B cell (primary cell): ENCODE results near the gene EP400. TPM values are rescaled to one million over a fixed set of nuclear protein-coding genes. Genes with fewer than 3 reads are reported as not detected.

Experiments used
- ATAC-seq: fragments of 200-7000 bp; cut with Tn5 transposase; one replicate; pipeline ENCODE4 v1.10.0; 2021; ENCODE audit warnings: low read depth, mild to moderate bottlenecking, moderate number of reproducible peaks, moderate library complexity
- CTCF ChIA-PET: fragments of 350-600 bp; sonication (Branson Sonifier 250); formaldehyde crosslinking; loops from one replicate; lab custom pipeline; 2021; ENCODE audit warnings: antibody characterized with exemption, inconsistent platforms; lab: Charles Lee
- POLR2A ChIA-PET: fragments of 350-600 bp; sonication (Branson Sonifier 250); formaldehyde crosslinking; loops from one replicate; lab custom pipeline; 2021; ENCODE audit warnings: antibody characterized with exemption; lab: Charles Lee
- DNase-seq: peaks from one replicate; pipeline ENCODE4 v3.0.0; 2013
- H2AFZ ChIP-seq: 2 replicates; pipeline ENCODE4 v1.6.1; 2012; ENCODE audit warnings: mild to moderate bottlenecking, low read depth, low read length; ENCODE audit not compliant: insufficient read depth, poor library complexity, severe bottlenecking
- H3K27ac ChIP-seq, 2 donors: 1 replicate in 1 of 2; 2 replicates in 1 of 2; pipeline ENCODE4 v1.5.1; 2012 to 2013; ENCODE audit warnings: low read length in 2 of 2, mild to moderate bottlenecking in 2 of 2, moderate library complexity in 1 of 2
- H3K27me3 ChIP-seq, 4 experiments: fragments of 200-600 bp in 1 of 4; sonication (generic) in 1 of 4; replicated peaks in 1 of 4; 1 replicate in 2 of 4; 2 replicates in 2 of 4; pipeline versions ENCODE4 v1.6.1 to v1.7.0; 2013 to 2016; ENCODE audit warnings: low read length in 3 of 4, mild to moderate bottlenecking in 2 of 4, mixed read lengths in 1 of 4, moderate library complexity in 1 of 4; ENCODE audit not compliant: insufficient read depth in 4 of 4, control insufficient read depth in 3 of 4; ENCODE audit errors: control extremely low read depth in 1 of 4
- H3K36me3 ChIP-seq, 2 experiments: replicated peaks in 1 of 2; 1 replicate in 1 of 2; 2 replicates in 1 of 2; pipeline versions ENCODE4 v1.6.1 to v1.7.1; 2013; ENCODE audit warnings: low read length in 1 of 2; ENCODE audit not compliant: insufficient read depth in 2 of 2, control insufficient read depth in 1 of 2; ENCODE audit errors: control extremely low read depth in 1 of 2, extremely low read depth in 1 of 2
- H3K4me1 ChIP-seq, 2 donors: fragments of 200-600 bp in 1 of 2; sonication (generic) in 1 of 2; 1 replicate in 1 of 2; 2 replicates in 1 of 2; pipeline versions ENCODE4 v1.5.1 to v1.6.1; 2013 to 2017; ENCODE audit warnings: low read length in 2 of 2; ENCODE audit not compliant: control insufficient read depth in 2 of 2, insufficient read depth in 2 of 2
- H3K4me2 ChIP-seq: replicated peaks from 2 replicates; pipeline ENCODE3; 2012; ENCODE audit warnings: mild to moderate bottlenecking, low read depth, low read length; ENCODE audit not compliant: poor library complexity, severe bottlenecking
- H3K4me3 ChIP-seq, 5 experiments: fragments of 200-600 bp in 1 of 5; sonication (generic) in 1 of 5; 1 replicate in 3 of 5; 2 replicates in 2 of 5; pipeline versions ENCODE4 v1.5.1 to v1.7.0; 2011 to 2016; ENCODE audit warnings: low read length in 4 of 5, mild to moderate bottlenecking in 4 of 5, low read depth in 2 of 5, control low read depth in 1 of 5, moderate library complexity in 1 of 5; ENCODE audit not compliant: insufficient read depth in 1 of 5; ENCODE audit errors: control extremely low read depth in 1 of 5, extremely low read depth in 1 of 5
- H3K79me2 ChIP-seq: fragments of 200-600 bp; sonication (generic); one replicate; pipeline ENCODE4 v1.6.0; 2016; ENCODE audit warnings: low read length; ENCODE audit not compliant: control insufficient read depth, insufficient read depth
- H3K9ac ChIP-seq: fragments of 200-600 bp; sonication (generic); 2 replicates; pipeline ENCODE4 v1.6.1; 2017; ENCODE audit warnings: mild to moderate bottlenecking, low read length, moderate library complexity
- H3K9me3 ChIP-seq, 3 donors: one replicate each; pipeline versions ENCODE4 v1.6.1 to v1.7.1; 2013; ENCODE audit warnings: low read length in 2 of 3; ENCODE audit not compliant: control insufficient read depth in 2 of 3, insufficient read depth in 1 of 3; ENCODE audit errors: control extremely low read depth in 1 of 3
- H4K20me1 ChIP-seq: 2 replicates; pipeline ENCODE4 v1.6.0; 2012; ENCODE audit warnings: mild to moderate bottlenecking, low read length; ENCODE audit not compliant: insufficient read depth, control insufficient read depth, poor library complexity, severe bottlenecking
- H3K27ac Mint-ChIP-seq: one replicate; pipeline ENCODE4 v1.8.0; 2021; ENCODE audit warnings: mixed read lengths
- H3K27me3 Mint-ChIP-seq: one replicate; pipeline ENCODE4 v1.8.0; 2021; ENCODE audit warnings: mixed read lengths
- H3K4me1 Mint-ChIP-seq: one replicate; pipeline ENCODE4 v1.8.0; 2021; ENCODE audit warnings: mixed read lengths
- H3K4me3 Mint-ChIP-seq: one replicate; pipeline ENCODE4 v1.8.0; 2021; ENCODE audit warnings: mixed read lengths
- H3K9me3 Mint-ChIP-seq: one replicate; pipeline ENCODE4 v1.8.0; 2022; ENCODE audit warnings: mixed read lengths; ENCODE audit not compliant: insufficient read depth
- CTCF ChIP-seq: fragments of 200-600 bp; IDR thresholded peaks from one replicate; pipeline ENCODE4 v1.8.0; 2022; ENCODE audit warnings: antibody characterized with exemption, mild to moderate bottlenecking
- EZH2 ChIP-seq: IDR thresholded peaks from 2 replicates; pipeline ENCODE4 v1.6.1; 2012; ENCODE audit warnings: borderline replicate concordance, low read depth, mild to moderate bottlenecking, moderate library complexity, low read length; ENCODE audit not compliant: insufficient read depth, poor library complexity, severe bottlenecking
- WGBS: methylation state at CpG from one replicate; pipeline ENCODE4 v1.1.5; 2013; ENCODE audit warnings: missing lambda C conversion rate; ENCODE audit not compliant: insufficient coverage; 5-methylcytosine and 5-hydroxymethylcytosine counted together
- intact Hi-C: fragments of 100-400 bp; cut with micrococcal nuclease; formaldehyde crosslinking; loops from one replicate; pipeline ENCODE4 v1.10.0; 2022
- polyA plus RNA-seq: library from polyadenylated mRNA; depleted of rRNA; stranded (reverse); fragments of >200 nt; gene quantifications from 2 replicates; pipeline ENCODE4 v1.2.3, GENCODE V29; 2012
- total RNA-seq, 2 donors: library from RNA; stranded (reverse); fragments of 120-200 nt in 1 of 2; gene quantifications; 1 replicate in 1 of 2; 2 replicates in 1 of 2; pipeline versions ENCODE4 v1.2.3 to v1.2.4, GENCODE V29; 2013 to 2022

Gene EP400
- total and polyA plus RNA-seq, 2 donors (not counting 1 experiment from before 2014, with no cell fraction given) = 17.3 to 82.2 TPM

DNA sequence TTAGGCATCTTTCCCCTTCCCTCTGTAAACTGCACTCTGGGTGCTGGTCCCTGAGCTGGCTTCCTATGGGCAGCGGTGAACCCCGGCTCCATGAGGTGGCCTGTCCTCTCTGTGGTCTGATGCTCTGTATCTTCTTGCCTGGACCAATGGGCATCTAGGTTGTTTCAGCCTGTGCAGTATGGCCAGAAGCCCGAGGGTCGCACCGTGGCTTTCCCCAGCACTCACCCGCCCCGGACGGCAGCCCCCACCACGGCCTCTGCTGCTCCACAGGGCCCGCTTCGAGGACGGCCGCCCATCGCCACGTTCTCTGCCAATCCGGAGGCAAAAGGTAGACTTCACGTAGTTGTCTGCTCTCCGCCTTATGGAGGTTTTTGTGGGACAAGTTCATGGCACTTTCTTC is 70.1 kb downstream of the EP400 start:
- Histone ChIP-seq H3K4me1 (no peaks in the 10 kb centered on the region), H3K4me2 (no peak overlapping the region), H3K9ac (no peak overlapping the region), H3K4me3 (no peak overlapping the region), H3K9me3 (no peaks in the 10 kb centered on the region), H3K36me3 (peaks cover 4 to 66% of the 10 kb centered on the region in 2 experiments), H2AFZ (no peak overlapping the region), H3K79me2 (peaks cover 3% of the 10 kb centered on the region), H3K27me3 (no peaks in the 10 kb centered on the region), H3K27ac (no peak overlapping the region), H4K20me1 (no peaks in the 10 kb centered on the region)
- Mint-ChIP-seq H3K4me1 (no peaks in the 10 kb centered on the region), H3K27ac (no peak overlapping the region), H3K27me3 (no peaks in the 10 kb centered on the region), H3K9me3 (no peaks in the 10 kb centered on the region), H3K4me3 (no peak overlapping the region)
- ChIA-PET POLR2A (no interaction called here), CTCF (no interaction called here)
- TF ChIP-seq EZH2 = no peak
- TF ChIP-seq CTCF = no peak
- WGBS = 99% methylated on average over 18 of the region's 18 CpGs
- no peak for DNase-seq
- no peak for ATAC-seq
- intact Hi-C loops = no loop called here

- no peak for ATAC-seq
- Histone ChIP-seq H3K4me3 (no peak overlapping the region), H3K4me2 (no peak overlapping the region), H3K27me3 (no peaks in the 10 kb centered on the region), H2AFZ (no peak overlapping the region), H3K9ac (no peak overlapping the region), H4K20me1 (no peaks in the 10 kb centered on the region), H3K4me1 (no peaks in the 10 kb centered on the region), H3K27ac (no peak overlapping the region), H3K79me2 (peaks cover 3% of the 10 kb centered on the region), H3K9me3 (no peaks in the 10 kb centered on the region), H3K36me3 (peaks cover 4 to 66% of the 10 kb centered on the region in 2 experiments)
- no peak overlapping the region for H3K27ac Mint-ChIP-seq
- H3K4me3 Mint-ChIP-seq = no peak overlapping the region
- no peaks in the 10 kb centered on the region for H3K4me1 Mint-ChIP-seq
- intact Hi-C loops = no loop called here
- TF ChIP-seq EZH2 (no peak), CTCF (no peak)
- 99% methylated on average over 8 of the region's 9 CpGs for WGBS
- H3K9me3 Mint-ChIP-seq = no peaks in the 10 kb centered on the region
- no peak for DNase-seq
- ChIA-PET POLR2A (no interaction called here), CTCF (no interaction called here)
- no peaks in the 10 kb centered on the region for H3K27me3 Mint-ChIP-seq
Observed at GRCh38 chr12:132020292-132020691, 70.5 kb downstream of the EP400 start.
